Transverse colon (tissue), 4 donors: ENCODE measurements around the gene CASTOR1. TPM values are rescaled to one million over a fixed set of nuclear protein-coding genes. Genes with fewer than 3 reads are reported as not detected.

Experiments used
- DNase-seq: peaks from one replicate; pipeline ENCODE4 v3.0.0-alpha.2; 2019
- H3K27ac ChIP-seq, 4 donors: fragments of 200-600 bp; sonication (generic); 2 replicates each; pipeline ENCODE4 v1.5.1; 2016 to 2018; ENCODE audit warnings: inconsistent platforms in 4 of 4
- H3K27me3 ChIP-seq: fragments of 200-600 bp; sonication (generic); 2 replicates; pipeline ENCODE4 v1.5.1; 2017; ENCODE audit warnings: inconsistent platforms
- H3K36me3 ChIP-seq, 4 donors: fragments of 200-600 bp; sonication (generic); 2 replicates each; pipeline ENCODE4 v1.5.1; 2017 to 2019; ENCODE audit warnings: inconsistent platforms in 4 of 4
- H3K4me1 ChIP-seq, 4 donors: fragments of 200-600 bp; sonication (generic); 2 replicates each; pipeline ENCODE4 v1.5.1; 2017 to 2020; ENCODE audit warnings: inconsistent platforms in 4 of 4
- H3K4me3 ChIP-seq, 4 donors: fragments of 200-600 bp; sonication (generic); 1 replicate in 1 of 4; 2 replicates in 3 of 4; pipeline versions ENCODE4 v1.5.1 to v1.6.1; 2017 to 2019; ENCODE audit warnings: inconsistent platforms in 4 of 4
- H3K9me3 ChIP-seq, 2 donors: fragments of 200-600 bp; sonication (generic); 2 replicates each; pipeline ENCODE4 v1.5.1; 2017 to 2019; ENCODE audit warnings: inconsistent platforms in 2 of 2
- CTCF ChIP-seq, 5 experiments: fragments of 200-600 bp in 3 of 5; fragments of 450-650 bp in 2 of 5; sonication (generic) in 3 of 5; IDR thresholded peaks; 1 replicate in 2 of 5; 2 replicates in 3 of 5; pipeline ENCODE4 v1.5.1; 2016 to 2017; ENCODE audit warnings: antibody characterized with exemption in 5 of 5, inconsistent platforms in 3 of 5, mild to moderate bottlenecking in 2 of 5, moderate library complexity in 1 of 5
- EP300 ChIP-seq: sonication (generic); formaldehyde crosslinking; IDR thresholded peaks from one replicate; pipeline ENCODE4 v1.6.1; 2017; ENCODE audit warnings: antibody characterized with exemption, low read depth
- POLR2A ChIP-seq: fragments of 450-650 bp; IDR thresholded peaks from one replicate; pipeline ENCODE4 v1.6.1; 2016; ENCODE audit warnings: antibody characterized with exemption, mild to moderate bottlenecking, moderate library complexity
- POLR2AphosphoS5 ChIP-seq, 3 donors: sonication (generic); formaldehyde crosslinking; IDR thresholded peaks; one replicate each; pipeline ENCODE4 v1.6.1; 2016; ENCODE audit warnings: antibody characterized with exemption in 3 of 3
- WGBS, 2 donors: methylation state at CpG; one replicate each; pipeline ENCODE4 v1.1.5; 2018; ENCODE audit warnings: low coverage in 1 of 2; 5-methylcytosine and 5-hydroxymethylcytosine counted together
- in situ Hi-C, 4 donors: fragments of 200-750 bp; cut with MboI; loops; one replicate each; pipeline versions ENCODE4 v1.15.0 to v1.15.1; 2017; ENCODE audit warnings: low sequenced_read_pairs in 3 of 4, low pct_ligation_motif_present in 1 of 4, low pct_unique_long_range_greater_than_20kb in 1 of 4
- intact Hi-C: fragments of 100-400 bp; cut with DNase I; formaldehyde crosslinking; loops from one replicate; pipeline ENCODE4 v1.15.1; 2023; ENCODE audit warnings: low total_unique reads
- total RNA-seq, 4 donors: library from RNA; depleted of rRNA; stranded (reverse); fragments of >200 nt; gene quantifications; one replicate each; pipeline ENCODE4 v1.1.0, GENCODE V29; 2016

Gene CASTOR1
- total RNA-seq, 4 donors from 2014 or later = 5.6 to 6.8 TPM; not detected in 2

DNA sequence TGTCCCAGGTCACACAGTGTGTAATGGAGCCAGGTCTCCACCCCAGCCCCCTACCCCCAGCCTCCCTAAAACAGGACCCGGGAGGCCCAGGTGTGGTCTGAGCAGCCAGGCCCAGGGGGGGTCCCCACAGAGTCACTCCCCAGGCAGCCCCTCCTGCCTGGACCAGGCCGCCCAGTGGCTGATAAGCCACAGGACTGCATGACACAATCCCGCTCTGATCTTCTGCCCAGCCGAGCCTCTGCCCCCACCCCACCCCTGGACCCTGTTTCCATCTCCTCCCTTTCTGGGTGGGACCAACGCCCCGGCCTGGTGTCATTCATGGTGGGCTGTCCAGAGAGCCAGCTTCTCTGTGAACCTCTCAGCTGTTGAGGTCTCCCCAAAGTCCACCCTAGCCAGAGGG is 35.0 kb downstream of the CASTOR1 start:
- H3K9me3 ChIP-seq = no peaks in the 10 kb centered on the region
- intact Hi-C loops = loop anchor here (5.0 kb wide), 1 partner anchor 142 kb away; no protein-coding TSS in a partner anchor
- H3K36me3 ChIP-seq = no peaks in the 10 kb centered on the region
- H3K27me3 ChIP-seq = no peaks in the 10 kb centered on the region
- H3K4me3 ChIP-seq = no peak overlapping the region
- H3K4me1 ChIP-seq = peaks cover 19 to 46% (median 33%) of the 10 kb centered on the region in 4 donors
- in situ Hi-C loops = no loop called here
- WGBS, 2 donors = 78% methylated on average over 6 of the region's 6 CpGs; no CpG with 5 or more reads in 1 of the 2 donors
- peak overlapping the region in 3 of 4 donors; percentile 75 to 82 (median 79) for H3K27ac ChIP-seq
- TF ChIP-seq POLR2A (no peak), CTCF (IDR thresholded peaks at IDR 0.05) (no peak), EP300 (no peak), POLR2AphosphoS5 (IDR thresholded peaks at IDR 0.05) (no peak)
- DNase-seq = no peak

- Histone ChIP-seq H3K4me3 (no peak overlapping the region), H3K36me3 (no peaks in the 10 kb centered on the region), H3K9me3 (no peaks in the 10 kb centered on the region), H3K27me3 (no peaks in the 10 kb centered on the region), H3K4me1 (peaks cover 19 to 52% (median 39%) of the 10 kb centered on the region in 4 donors), H3K27ac (peak overlapping the region; percentile 68 to 82 (median 77))
- TF ChIP-seq POLR2A (peak; percentile 18), POLR2AphosphoS5 (IDR thresholded peaks at IDR 0.05) (peak in 1 of 3 donors; percentile 25), CTCF (IDR thresholded peaks at IDR 0.05) (no peak), EP300 (no peak)
- 31 to 40% methylated on average over 1 to 20 of the region's 22 CpGs for WGBS, 2 donors
- in situ Hi-C loops (no loop called here), intact Hi-C loops (loop anchor here (5.0 kb wide), 1 partner anchor 141 kb away; no protein-coding TSS in a partner anchor)
- peak; percentile 82 for DNase-seq
Observed at GRCh38 chr22:30253205-30253852, 36.0 kb downstream of the CASTOR1 start.

DNA sequence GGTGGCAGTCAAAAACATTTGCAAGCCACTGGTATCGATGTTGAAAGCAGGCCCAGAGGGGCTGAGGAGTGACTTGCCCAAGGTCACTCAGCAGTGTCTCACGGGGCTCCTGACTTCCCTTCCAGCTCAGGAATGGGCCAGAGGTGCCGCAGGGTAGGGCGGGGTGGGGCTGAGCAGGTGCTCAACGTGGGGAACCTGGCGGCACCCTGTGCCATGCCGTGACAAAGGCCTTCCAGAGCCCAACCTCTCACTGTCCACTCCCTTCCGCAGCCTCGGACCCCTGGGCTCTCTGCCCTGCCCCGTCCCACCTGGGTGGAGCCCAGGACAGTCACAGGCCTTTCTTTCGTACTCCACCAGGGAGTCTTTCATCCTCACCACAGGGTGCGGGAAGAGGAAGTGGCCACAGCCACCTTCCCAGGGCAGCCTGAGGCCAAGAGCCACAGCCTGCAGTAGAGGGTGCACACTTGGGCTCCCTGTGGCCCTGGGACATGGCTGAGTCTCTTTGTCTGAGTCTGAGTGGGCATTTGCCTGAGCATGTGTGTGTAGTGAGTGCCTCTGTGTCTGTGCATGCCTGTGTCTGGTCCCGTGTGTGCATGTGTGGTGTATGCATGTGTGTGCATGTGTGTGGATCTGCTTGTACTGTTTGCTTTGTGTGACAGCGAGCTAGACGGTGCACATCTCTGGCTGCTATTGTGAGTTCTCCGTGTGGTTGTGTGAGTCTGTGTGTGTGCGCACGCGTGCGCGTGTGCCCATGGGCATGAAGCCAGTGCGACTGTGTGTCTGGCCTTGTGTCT is 36.7 kb downstream of the CASTOR1 start:
- in situ Hi-C loops = no loop called here
- Histone ChIP-seq H3K36me3 (no peaks in the 10 kb centered on the region), H3K4me1 (peaks cover 23 to 55% (median 44%) of the 10 kb centered on the region in 4 donors), H3K27ac (peak overlapping the region; percentile 68 to 82 (median 77)), H3K27me3 (no peaks in the 10 kb centered on the region), H3K4me3 (no peak overlapping the region), H3K9me3 (no peaks in the 10 kb centered on the region)
- DNase-seq = peak; percentile 78
- 45% methylated on average over 22 of the region's 22 CpGs; no CpG with 5 or more reads in 1 of the 2 donors for WGBS, 2 donors
- intact Hi-C loops = loop anchor here (5.0 kb wide), 1 partner anchor 140 kb away; no protein-coding TSS in a partner anchor
- TF ChIP-seq CTCF (IDR thresholded peaks at IDR 0.05) (peak in 1 of 5 experiments; percentile 17), POLR2AphosphoS5 (IDR thresholded peaks at IDR 0.05) (no peak), POLR2A (peak; percentile 24)

DNA sequence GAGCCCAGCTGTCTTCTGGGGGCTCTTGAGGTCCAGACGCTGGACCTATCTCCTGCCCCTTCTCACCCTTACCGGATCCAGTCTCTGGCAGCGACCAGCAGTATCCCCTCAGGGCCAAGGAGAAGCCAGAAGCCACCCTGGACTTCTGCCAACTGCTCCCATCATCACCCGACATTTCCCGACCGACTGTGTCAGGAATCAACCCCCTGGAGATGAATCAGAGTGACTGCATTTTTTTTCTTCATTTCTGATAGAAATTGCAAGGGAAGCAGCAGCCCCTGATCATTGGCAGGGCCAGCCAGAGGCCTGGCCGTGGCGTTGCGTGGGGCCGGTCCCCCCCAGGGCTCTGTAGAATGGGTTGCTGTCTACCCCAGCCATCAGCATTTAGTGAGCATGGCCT is 37.6 kb downstream of the CASTOR1 start:
- no peaks in the 10 kb centered on the region for H3K9me3 ChIP-seq
- intact Hi-C loops = loop anchor here (5.0 kb wide), 1 partner anchor 139 kb away; no protein-coding TSS in a partner anchor
- TF ChIP-seq POLR2AphosphoS5 (IDR thresholded peaks at IDR 0.05) (no peak), CTCF (IDR thresholded peaks at IDR 0.05) (no peak), EP300 (no peak), POLR2A (no peak)
- DNase-seq = no peak
- WGBS, 2 donors = 76% methylated on average over 10 of the region's 10 CpGs; no CpG with 5 or more reads in 1 of the 2 donors
- in situ Hi-C loops = no loop called here
- peak overlapping the region; percentile 68 to 82 (median 77) for H3K27ac ChIP-seq
- H3K4me1 ChIP-seq = peaks cover 24 to 60% (median 53%) of the 10 kb centered on the region in 4 donors
- H3K36me3 ChIP-seq = no peaks in the 10 kb centered on the region
- no peak overlapping the region for H3K4me3 ChIP-seq
- peaks cover 4% of the 10 kb centered on the region for H3K27me3 ChIP-seq
